Measurements from ENCODE around the gene CARNS1.

CARNS1 gene

GRCh38 chr11:67441098-67441563, 25.7 kb downstream of the CARNS1 start:
- no peak for DNase-seq (ENCODE audit: low spot score)

DNA sequence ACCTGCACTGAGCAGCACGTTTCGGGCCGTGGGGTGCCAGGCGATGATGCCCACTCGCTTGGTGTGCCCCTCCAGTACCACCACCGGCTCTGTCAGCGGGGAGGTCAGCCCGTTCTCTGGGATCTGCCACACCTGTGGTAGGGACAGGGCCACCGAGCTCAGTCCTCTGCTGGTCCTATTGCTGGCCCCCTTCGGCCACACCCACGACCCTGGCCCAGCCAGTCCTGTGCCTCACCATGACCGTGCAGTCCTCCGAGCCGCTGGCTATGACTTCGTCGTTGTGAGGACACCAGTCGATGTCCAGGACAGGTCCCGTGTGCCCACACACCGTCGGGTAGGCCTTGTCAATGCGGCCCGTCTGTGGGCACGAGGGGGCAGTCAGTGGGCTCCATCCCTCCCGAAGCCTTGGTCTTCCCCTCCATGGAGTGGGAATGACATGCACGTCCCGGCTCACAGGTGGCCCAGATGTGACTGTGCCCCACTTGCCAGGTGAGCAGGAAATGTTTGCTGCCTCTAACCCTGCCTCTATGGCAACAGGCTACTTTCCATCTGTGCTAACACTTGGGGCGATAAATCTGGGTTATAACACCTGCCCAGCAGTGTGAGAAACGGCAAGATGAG, 26.4 kb downstream of the CARNS1 start:
- no peak for DNase-seq (ENCODE audit: low spot score)

DNA sequence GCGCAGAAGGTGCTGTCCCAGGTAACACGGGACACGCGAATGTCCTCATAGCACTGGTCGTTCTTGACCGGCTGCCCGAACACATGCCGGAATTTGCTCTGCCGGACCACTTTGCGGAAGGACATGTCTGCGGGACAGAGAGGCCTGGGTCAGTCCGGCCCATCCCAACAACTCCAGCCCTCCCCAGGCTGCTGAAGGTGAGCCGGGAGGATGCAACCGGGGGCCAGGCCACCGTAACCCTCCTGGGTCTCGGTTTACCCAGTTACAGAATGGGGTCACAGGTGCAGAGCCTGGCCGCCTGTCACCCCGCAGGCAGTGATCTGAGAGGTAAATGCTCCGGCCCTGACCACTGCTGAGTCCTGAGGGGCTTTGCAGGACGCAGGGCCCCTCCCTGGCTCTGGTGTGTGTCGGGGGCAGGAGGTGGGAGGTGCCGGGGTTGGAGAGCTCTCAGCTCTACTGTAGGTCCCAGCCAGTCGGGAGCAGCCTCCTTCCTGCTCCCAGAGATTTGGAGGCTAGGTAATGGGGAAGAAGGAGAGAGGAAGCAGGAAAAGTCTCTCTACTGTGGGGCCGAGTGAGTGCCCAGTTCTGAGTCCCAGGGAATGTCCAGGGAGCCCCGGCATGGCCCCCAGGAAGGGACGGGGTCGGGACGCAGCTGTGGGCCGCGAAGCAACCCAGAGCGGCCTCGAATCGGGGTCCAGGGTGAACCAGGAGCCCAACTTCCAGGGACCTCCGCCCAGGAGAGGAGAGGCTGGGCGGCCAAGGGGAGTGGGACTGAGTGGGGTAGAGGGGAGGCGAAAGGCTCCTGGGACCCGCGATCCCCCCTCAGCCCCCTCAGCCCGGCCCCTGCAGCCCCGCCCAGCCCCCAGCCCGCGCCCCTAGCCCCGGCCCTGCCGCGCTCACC, 27.3 kb downstream of the CARNS1 start:
- DNase-seq (ENCODE audit: low spot score), result no peak

GRCh38 chr11:67445515-67445914, 30.0 kb downstream of the CARNS1 start:
- DNase-seq (ENCODE audit: low spot score), result no peak

- DNase-seq (ENCODE audit: low spot score), result no peak
Measured at GRCh38 chr11:67448220-67448609, 32.7 kb downstream of the CARNS1 start.

DNA sequence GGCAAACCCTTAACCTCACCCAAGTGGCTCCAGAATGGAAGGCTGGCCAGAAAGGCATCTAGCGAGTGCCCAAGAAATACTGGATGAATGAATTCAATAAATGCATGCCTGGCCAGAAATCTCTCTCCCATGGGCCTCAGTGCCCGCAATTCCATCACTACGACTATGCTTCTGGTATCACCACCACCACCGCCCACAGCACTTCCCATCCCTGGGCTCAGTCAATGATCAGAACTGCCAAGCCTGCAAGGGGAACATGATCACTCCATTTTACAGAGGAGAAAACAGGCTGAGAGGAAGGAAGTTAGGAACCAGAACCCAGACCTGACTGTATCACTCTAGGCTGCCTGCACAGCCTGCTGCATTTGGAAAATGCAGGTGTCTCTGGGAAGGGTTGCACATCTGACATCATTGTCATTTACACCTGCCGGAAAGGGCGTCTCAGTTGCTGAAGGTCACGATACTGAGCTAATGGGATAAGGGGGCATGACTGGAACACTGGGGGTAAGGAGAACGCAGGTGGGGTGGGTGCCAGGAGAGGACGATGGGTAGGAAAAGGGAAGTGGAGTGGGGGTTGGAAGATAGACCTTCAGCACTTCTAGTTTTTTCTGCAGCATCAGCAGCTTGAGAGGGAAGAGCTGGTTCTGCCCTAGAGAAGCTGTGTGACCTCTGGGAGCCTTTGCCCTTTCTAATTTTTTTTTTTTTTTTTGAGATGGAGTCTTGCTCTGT, 33.8 kb downstream of the CARNS1 start:
- DNase-seq (ENCODE audit: low spot score), result peak; percentile 52

DNA sequence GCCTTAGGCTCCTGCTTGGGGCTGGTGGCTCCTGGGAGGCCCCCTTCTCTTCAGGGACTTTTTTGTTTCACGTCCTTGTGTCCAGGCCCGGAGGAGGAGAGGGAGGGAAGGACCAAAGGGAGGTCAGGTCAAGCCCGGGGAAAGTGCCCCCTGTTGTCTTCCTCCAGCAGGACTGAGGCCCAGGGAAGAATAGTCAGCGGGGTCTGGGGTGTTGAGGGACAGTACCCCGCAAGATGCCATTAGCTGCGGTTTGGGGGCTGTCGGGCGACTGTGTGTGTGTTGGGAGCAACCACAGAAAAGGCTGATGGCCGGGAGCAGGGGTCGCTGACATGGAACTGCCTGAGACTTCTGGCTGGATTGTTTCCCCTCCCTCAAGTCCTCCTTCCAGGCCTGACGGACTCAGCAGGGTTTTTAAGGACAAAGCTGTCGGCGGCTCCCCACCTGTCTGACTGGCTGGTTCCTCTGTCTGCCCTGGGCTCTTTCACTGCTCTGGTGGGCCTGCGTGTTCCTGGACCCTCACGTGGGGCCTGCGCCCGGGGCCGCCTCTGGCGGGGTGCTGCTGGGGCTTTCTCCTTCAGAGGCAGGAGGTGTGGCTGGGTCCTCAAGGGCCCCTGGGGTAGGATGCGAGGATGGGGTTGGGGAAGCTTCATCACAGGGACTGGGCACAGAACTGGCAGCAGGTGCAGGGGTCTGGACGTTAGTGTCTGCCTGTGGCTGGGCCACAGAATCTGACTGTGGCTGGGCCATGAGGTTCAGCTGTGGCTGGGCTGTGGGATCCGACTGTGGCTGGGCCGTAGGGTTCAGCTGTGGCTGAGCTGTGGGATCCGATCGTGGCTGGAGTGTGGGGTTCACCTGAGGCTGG, 35.5 kb downstream of the CARNS1 start:
- no peak for DNase-seq (ENCODE audit: low spot score)

- no peak for DNase-seq (ENCODE audit: low spot score)
Measured at GRCh38 chr11:67451658-67451976, 36.1 kb downstream of the CARNS1 start.

GRCh38 chr11:67452141-67452952, 36.9 kb downstream of the CARNS1 start, which contains the start of gene GPR152:
TSS of gene GPR152 (minus strand) at chr11:67452729. CDS start at chr11:67452724, 5 bp downstream.
- DNase-seq (ENCODE audit: low spot score), result no peak

DNA sequence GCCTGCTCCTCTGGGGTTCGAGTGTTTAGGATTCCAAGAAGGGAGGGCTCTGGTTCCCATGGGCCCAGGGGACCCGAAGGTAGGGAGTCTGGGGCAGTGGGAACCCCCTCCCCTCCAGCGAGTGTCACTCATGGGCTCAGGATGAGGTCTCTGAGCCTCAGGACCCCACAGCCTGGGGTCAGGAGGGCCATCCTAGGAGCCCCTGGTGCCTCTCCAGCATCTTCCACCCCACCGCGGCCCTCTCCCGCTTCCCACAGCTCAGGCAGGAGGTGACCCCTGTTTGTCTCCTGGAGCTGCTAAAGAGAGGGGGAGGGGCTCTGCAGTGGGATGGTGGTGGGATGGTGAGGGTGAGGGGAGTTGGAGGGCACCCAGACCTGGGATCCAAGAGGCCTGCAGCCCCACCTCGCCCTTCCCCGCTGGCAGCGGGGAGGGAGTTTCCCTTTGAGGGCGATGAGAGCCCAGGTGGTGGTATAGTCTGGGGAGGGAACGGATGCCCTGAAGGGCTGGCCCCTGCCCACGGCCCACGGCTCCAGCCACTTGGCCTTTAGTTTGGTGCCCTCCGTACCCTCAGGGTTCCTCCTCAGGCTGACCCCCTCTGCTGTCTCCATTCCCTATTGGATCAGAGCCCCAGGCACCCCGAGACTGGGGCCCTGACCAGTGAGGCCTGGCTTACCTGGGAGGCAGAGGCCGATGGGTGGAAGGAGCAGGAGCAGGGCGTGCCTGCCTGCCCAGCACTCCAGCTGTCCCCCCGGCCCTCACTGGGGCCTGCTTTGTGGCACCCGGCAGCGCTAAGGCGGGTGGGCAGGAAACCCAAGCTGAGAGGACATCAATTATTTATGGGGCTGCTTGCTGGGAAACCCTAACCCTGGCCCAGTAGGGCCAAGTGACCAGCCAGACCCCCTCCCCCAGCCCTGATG, 38.6 kb downstream of the CARNS1 start:
- no peak for DNase-seq (ENCODE audit: low spot score)

GRCh38 chr11:67455054-67455453, 39.6 kb downstream of the CARNS1 start, which contains the start of gene CABP4:
TSS of gene CABP4 (plus strand) at chr11:67455354. CDS start at chr11:67455424, 70 bp downstream.
- DNase-seq (ENCODE audit: low spot score), result no peak

DNA sequence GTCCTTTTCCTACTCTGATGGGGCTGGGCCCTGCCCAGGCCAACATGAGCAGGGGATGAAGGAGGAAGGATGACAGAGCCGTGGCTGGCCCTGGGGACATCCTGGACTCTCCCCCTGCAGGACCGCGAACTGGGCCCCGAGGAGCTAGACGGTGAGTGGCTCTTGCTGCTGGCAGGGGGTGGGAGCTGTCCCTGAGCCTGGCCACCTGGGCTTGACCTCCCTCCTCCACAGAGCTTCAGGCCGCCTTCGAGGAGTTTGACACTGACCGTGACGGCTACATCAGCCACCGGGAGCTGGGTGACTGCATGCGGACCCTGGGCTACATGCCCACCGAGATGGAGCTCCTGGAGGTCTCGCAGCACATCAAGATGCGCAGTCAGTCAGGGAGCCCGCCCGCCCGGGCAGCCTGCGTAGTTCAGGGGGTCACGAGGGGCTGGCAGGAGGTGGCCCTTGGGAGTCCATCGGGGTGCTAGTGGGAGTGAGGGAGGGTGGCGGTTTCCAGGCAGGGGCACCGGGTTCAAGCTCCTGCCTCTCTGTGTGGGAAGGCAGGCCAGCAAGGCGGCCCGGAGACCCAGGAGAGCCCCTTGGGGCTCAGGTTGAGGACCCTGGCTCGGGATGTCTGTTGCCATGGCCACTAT, 40.7 kb downstream of the CARNS1 start:
- DNase-seq (ENCODE audit: low spot score), result no peak

DNA sequence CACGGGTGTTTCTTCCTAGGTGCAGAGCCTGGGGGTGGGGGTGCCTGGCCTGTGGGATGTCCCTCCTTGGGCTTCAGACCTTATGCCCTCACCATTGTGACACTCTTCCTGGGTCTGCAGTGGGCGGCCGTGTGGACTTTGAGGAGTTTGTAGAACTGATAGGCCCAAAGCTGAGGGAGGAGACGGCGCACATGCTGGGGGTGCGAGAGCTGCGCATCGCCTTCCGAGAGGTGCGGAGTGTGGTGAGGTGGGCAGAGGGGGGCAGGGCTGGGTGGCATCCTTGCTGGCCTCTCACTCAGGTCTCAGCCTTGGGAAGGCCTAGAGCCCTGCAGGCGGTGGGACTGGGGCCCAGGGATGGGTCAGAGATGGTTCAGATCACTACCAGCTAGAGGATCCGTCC, 42.0 kb downstream of the CARNS1 start:
- no peak for DNase-seq (ENCODE audit: low spot score)

GRCh38 chr11:67458266-67458665, 42.8 kb downstream of the CARNS1 start:
- no peak for DNase-seq (ENCODE audit: low spot score)

- no peak for DNase-seq (ENCODE audit: low spot score)
Measured at GRCh38 chr11:67463186-67463585, 47.7 kb downstream of the CARNS1 start.

DNA sequence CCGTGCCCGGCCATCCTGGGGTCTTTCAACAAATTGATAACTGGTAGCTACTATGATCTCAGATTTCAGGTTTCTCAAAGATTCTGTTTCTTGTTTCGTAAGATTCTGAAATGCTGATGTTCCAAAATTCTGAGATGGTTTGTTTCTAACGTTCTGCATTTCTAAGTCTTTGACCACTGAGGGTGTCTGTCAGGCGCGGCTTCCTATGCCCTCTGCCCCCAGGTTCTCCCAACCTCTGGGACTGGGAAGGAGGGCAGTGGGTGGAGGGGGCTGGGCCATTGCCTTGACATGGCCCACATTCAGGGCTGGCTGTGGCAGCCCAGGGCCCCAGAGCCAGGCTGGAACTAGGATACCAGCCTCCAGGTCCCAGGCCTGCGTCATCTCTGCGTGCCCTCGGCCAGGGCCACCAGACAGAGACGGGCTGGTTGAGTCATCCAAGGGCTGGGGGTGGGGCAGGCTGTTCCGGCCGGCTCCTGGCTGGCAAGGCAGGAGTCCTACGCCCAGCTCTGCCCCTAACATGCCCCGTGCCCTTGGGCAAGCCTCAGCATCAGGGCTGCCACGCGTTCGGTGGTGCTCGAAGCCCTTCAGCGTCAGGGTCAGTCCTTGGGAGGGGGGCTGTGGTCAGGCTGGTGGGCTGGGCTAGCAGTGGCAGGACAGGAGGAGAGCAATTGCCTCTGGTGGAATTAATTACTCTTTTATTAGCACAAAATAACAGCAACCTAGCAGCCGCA, 48.4 kb downstream of the CARNS1 start:
- no peak for DNase-seq (ENCODE audit: low spot score)

- peak; percentile 74 for DNase-seq (ENCODE audit: low spot score)
Measured at GRCh38 chr11:67464411-67465188, 49.1 kb downstream of the CARNS1 start.

GRCh38 chr11:67465189-67465510, 49.7 kb downstream of the CARNS1 start:
- no peak for DNase-seq (ENCODE audit: low spot score)
